Mucosa of rectum (tissue), 2 donors: ENCODE results near the gene MSI2.

Experiments used
- H3K27ac ChIP-seq, 2 donors: one replicate each; pipeline ENCODE4 v1.7.0; 2013; ENCODE audit warnings: inconsistent platforms in 2 of 2, low read depth in 2 of 2, low read length in 2 of 2
- H3K27me3 ChIP-seq, 2 donors: one replicate each; pipeline ENCODE4 v1.7.0; 2013; ENCODE audit warnings: low read length in 2 of 2; ENCODE audit not compliant: control insufficient read depth in 2 of 2, insufficient read depth in 2 of 2
- H3K36me3 ChIP-seq, 2 donors: one replicate each; pipeline ENCODE4 v1.7.0; 2013; ENCODE audit warnings: low read length in 2 of 2; ENCODE audit not compliant: control insufficient read depth in 2 of 2, insufficient read depth in 2 of 2
- H3K4me1 ChIP-seq, 2 donors: one replicate each; pipeline ENCODE4 v1.7.0; 2013; ENCODE audit warnings: low read length in 2 of 2, mild to moderate bottlenecking in 1 of 2; ENCODE audit not compliant: control insufficient read depth in 2 of 2, insufficient read depth in 2 of 2
- H3K4me3 ChIP-seq, 2 donors: one replicate each; pipeline ENCODE4 v1.7.0; 2013; ENCODE audit warnings: low read length in 2 of 2
- H3K9ac ChIP-seq, 2 donors: one replicate each; pipeline ENCODE4 v1.7.0; 2013; ENCODE audit warnings: low read length in 2 of 2, low read depth in 1 of 2, mild to moderate bottlenecking in 1 of 2
- H3K9me3 ChIP-seq, 2 donors: one replicate each; pipeline ENCODE4 v1.7.0; 2013; ENCODE audit warnings: low read length in 2 of 2; ENCODE audit not compliant: control insufficient read depth in 2 of 2
- donor health status: healthy.
- donor health status: Normal muscosa, but diverticular disease.

MSI2 gene

DNA sequence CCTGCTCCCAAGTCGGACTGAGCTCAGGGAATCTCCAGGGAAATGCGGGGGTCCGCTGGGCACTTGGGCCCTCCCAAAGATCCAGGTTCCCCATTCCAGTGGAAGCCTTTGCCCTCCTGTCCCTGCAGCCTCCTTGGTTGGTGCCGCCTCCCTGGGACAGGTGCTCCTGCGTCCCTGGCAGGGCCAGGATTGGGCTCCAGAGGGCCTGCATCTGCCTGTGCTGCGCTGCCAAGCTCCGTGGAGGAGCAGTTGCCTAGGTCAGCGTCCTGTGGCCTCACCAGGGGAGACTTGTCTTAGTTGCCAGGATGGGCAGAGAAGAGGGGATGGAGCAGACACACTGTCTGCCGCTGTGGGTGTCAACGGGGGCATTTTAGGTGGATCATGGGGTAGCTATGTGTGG lies 67.1 kb downstream of the MSI2 start:
- H3K27me3 ChIP-seq: no peaks in the 10 kb centered on the region
- H3K9me3 ChIP-seq: no peaks in the 10 kb centered on the region
- no peak overlapping the region for H3K27ac ChIP-seq
- H3K4me1 ChIP-seq: no peaks in the 10 kb centered on the region
- no peak overlapping the region for H3K4me3 ChIP-seq
- peaks cover 0 to 9% of the 10 kb centered on the region in 2 donors for H3K36me3 ChIP-seq
- H3K9ac ChIP-seq: no peak overlapping the region

GRCh38 chr17:57324060-57324459 lies 67.7 kb downstream of the MSI2 start:
- Histone ChIP-seq H3K9me3 (no peaks in the 10 kb centered on the region), H3K4me3 (no peak overlapping the region), H3K27me3 (no peaks in the 10 kb centered on the region), H3K27ac (no peak overlapping the region), H3K9ac (no peak overlapping the region), H3K4me1 (no peaks in the 10 kb centered on the region), H3K36me3 (peaks cover 0 to 8% of the 10 kb centered on the region in 2 donors)

GRCh38 chr17:57324631-57325030 lies 68.3 kb downstream of the MSI2 start:
- Histone ChIP-seq H3K4me1 (peaks cover 0 to 2% of the 10 kb centered on the region in 2 donors), H3K27ac (no peak overlapping the region), H3K9me3 (no peaks in the 10 kb centered on the region), H3K4me3 (no peak overlapping the region), H3K36me3 (peaks cover 0 to 5% of the 10 kb centered on the region in 2 donors), H3K27me3 (no peaks in the 10 kb centered on the region), H3K9ac (no peak overlapping the region)

DNA sequence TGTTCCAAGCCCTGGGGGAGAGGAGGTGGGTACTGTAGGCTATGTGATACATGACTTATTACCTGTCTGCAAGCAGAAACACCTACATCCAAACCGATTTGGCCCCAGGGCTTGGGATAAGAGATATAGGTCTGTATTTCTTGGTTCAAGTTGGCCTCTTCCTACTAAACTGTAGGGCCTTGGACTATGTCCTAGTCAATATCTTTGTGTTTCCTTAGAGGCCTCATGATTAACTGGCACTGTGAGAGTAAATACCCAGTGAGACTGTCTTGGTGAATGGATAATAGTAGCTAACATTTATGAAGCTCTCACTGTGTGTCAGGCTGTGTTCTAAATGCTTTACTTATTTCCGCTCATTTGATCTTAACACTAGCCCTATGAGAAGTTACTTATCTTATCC lies 70.0 kb downstream of the MSI2 start:
- Histone ChIP-seq H3K27me3 (no peaks in the 10 kb centered on the region), H3K9me3 (no peaks in the 10 kb centered on the region), H3K4me3 (no peak overlapping the region), H3K9ac (no peak overlapping the region), H3K27ac (no peak overlapping the region), H3K4me1 (peaks cover 0 to 2% of the 10 kb centered on the region in 2 donors), H3K36me3 (peaks cover 0 to 4% of the 10 kb centered on the region in 2 donors)

DNA sequence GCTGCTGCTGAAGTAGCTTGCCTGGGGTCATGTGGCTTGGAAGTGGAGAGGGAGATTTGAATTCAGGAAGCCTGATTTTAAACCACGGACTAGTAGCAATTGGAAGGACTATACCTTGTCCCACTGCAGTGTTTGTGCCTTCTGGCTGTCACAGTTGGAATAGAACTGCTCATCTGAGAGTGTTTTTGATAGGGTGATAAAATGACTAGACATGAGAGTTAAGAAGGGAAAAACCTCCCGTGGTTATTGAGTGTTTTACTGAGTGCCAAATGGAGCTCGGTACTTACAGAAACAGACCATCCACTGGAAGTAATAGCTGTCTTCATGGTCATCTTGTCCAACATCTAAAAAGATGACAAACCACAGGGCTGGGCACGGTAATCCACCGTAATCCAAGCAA lies 70.4 kb downstream of the MSI2 start:
- Histone ChIP-seq H3K27me3 (no peaks in the 10 kb centered on the region), H3K4me3 (no peak overlapping the region), H3K9me3 (no peaks in the 10 kb centered on the region), H3K36me3 (peaks cover 0 to 3% of the 10 kb centered on the region in 2 donors), H3K4me1 (peaks cover 0 to 2% of the 10 kb centered on the region in 2 donors), H3K9ac (no peak overlapping the region), H3K27ac (no peak overlapping the region)

DNA sequence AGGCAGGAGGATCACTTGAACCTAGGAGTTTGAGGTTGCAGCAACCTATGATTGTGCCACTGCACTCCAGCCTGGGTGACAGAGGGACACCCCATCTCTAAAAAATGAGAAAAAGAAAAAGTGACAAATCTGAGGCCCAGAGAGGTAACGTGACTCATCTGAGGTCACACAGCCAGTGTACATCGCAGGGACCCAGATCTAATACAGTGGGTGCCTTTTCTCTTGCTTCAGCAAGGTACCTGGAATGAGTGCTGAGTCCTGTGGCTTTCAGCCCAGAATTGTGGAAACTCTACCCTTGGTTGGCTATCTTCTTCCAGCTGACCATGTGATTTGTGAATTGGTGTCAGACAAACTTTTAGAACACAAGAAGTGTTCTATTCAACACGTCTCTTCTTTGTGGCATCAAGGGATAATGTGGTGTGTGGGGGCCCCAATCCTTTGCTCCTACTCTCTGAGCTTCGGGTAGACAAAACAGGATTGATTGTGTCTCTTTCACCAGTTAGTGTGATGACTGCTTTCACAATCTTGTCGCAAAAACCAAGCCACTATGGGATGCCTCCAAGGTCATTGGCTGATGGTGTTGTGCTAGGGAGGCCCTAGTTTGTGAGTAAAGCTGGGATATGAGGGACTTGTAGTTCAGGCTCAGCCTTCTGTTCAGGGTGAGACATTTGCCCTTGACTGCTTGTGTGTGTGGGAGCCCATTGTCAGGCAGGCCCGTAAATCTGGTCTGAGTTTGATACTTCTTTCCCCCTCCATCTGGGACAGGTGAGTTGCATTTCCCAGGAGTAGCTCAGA lies 71.0 kb downstream of the MSI2 start:
- H3K9ac ChIP-seq: no peak overlapping the region
- no peaks in the 10 kb centered on the region for H3K9me3 ChIP-seq
- no peaks in the 10 kb centered on the region for H3K27me3 ChIP-seq
- H3K36me3 ChIP-seq: peaks cover 0 to 3% of the 10 kb centered on the region in 2 donors
- H3K27ac ChIP-seq: no peak overlapping the region
- no peak overlapping the region for H3K4me3 ChIP-seq
- peaks cover 0 to 2% of the 10 kb centered on the region in 2 donors for H3K4me1 ChIP-seq

DNA sequence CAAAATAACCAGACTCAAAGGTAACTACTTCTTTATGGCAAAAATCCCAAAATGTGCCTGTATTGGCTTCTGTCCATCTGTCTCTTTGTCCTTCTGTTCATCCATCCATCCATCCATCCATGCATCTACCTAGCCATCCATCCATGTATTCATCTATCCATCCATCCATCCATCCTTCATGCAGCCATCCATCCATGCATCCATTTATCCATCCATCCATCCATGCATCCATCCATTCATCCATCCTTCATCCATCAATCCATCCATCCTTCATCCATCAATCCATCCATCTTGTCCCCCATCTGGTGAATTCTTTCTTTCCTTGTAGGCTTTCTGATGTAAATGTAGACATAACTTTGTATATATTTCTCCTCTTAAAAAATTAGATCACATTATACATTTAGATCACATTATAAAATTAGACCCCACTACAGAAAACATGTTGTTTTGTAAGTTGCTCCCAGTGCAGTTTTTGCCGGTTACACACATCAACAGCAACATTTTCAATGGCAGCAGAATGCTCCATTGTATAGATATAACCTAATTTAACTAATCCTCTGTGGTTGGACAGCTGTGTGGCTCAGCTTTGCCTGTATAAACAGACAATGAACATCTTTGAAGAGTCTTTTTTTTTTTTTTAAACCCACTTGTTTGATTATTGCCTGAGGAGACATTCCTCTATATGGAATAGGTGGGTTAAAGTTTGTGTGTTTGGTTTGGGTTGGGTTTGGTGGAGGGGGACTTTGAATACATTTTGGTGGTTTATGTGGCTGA lies 72.0 kb downstream of the MSI2 start:
- Histone ChIP-seq H3K4me3 (no peak overlapping the region), H3K36me3 (peaks cover 0 to 3% of the 10 kb centered on the region in 2 donors), H3K27me3 (no peaks in the 10 kb centered on the region), H3K9ac (no peak overlapping the region), H3K9me3 (no peaks in the 10 kb centered on the region), H3K4me1 (peaks cover 0 to 2% of the 10 kb centered on the region in 2 donors), H3K27ac (no peak overlapping the region)

DNA sequence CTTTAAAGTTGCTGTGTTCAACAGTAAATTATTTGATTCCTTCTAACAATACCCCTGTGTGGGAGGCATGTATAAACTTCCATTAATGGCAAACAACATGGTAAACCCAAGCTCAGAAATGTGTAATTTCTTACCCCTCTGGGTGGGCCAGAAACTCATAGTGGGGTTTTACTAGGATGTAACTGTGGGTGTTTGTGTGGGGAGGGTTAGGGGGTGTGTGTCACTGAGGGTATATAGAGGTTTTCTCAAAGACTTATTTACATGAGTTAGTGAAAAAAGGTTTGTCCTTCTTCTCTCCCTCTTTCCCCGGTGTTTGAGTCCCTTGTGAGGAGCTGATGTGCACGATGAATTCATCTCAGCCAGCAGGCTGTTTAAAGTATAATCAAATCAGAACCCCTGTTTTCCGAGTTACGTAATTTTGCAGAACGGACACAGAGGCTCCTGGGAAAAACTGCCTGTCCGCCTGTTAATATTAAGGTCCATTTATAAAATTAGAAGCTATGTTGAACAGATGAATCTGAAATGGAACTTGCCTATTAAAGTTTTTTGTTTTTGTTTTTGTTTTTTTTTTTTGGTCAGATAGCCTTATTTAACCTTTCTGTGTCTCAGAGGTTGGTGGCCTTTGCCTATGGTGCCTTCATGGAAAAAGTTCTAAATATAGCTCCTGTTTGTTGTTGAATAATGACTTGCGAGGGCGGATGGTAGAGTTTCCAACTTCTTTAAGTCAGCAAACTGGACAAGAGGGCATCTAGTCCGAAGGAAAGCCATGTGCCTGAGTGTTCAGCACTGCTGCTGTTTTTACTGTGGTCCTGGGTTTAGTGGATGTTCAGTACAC lies 73.3 kb downstream of the MSI2 start:
- H3K27ac ChIP-seq: no peak overlapping the region

GRCh38 chr17:57330587-57330986 lies 74.3 kb downstream of the MSI2 start:
- H3K27me3 ChIP-seq: no peaks in the 10 kb centered on the region
- H3K27ac ChIP-seq: no peak overlapping the region
- no peaks in the 10 kb centered on the region for H3K36me3 ChIP-seq
- peaks cover 0 to 2% of the 10 kb centered on the region in 2 donors for H3K4me1 ChIP-seq
- H3K4me3 ChIP-seq: no peak overlapping the region
- no peak overlapping the region for H3K9ac ChIP-seq
- H3K9me3 ChIP-seq: no peaks in the 10 kb centered on the region

More for the DNA sequence above, 73.3 kb downstream of the MSI2 start:
- peaks cover 0 to 2% of the 10 kb centered on the region in 2 donors for H3K4me1 ChIP-seq
- H3K4me3 ChIP-seq: no peak overlapping the region
- H3K27me3 ChIP-seq: no peaks in the 10 kb centered on the region
- H3K36me3 ChIP-seq: no peaks in the 10 kb centered on the region
- no peak overlapping the region for H3K9ac ChIP-seq
- H3K9me3 ChIP-seq: no peaks in the 10 kb centered on the region
